HG02571 (cell line): ENCODE measurements around the gene ITGAL.
"Not testable (repeated sequence)": the region's sequence is repeated elsewhere in the genome, so short reads cannot be mapped to it uniquely, and the experiment has no call there.

ENCODE experiments used
- ATAC-seq: cut with Tn5 transposase; IDR thresholded peaks from one replicate; pipeline ENCODE4 v1.9.1; 2021; ENCODE audit warnings: mild to moderate bottlenecking, moderate library complexity; ENCODE audit not compliant: unreplicated experiment

The ITGAL gene

DNA sequence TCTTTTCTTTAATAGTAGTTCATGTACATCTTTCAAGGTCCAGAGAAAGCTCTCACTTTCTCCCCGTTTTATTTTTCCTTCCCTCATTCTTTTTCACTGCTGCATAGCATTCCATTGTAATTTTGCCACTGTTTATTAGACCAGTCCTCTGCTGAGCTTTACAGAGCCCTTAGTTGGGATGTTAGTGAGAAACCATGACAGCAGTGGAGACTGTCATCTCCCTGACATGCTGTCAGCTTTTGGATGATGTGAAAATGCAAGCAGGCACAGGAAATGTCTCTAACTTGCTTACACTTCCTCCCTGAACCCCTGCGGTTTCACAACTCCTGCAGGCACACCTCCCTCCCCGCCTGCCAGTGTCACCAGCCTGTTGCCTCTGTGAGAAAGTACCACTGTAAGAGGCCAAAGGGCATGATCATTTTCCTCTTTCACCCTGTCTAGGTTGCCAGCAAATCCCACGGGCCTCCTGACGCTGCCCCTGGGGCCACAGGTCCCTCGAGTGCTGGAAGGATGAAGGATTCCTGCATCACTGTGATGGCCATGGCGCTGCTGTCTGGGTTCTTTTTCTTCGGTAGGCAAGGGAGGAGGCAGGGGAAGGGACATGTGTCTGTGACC is at the start of gene ITGAL:
Gene ITGAL (plus strand): TSS at position 415 of the 615 bp plus-strand sequence. CDS start 96 bp downstream, at position 511.
- no peak for ATAC-seq

DNA sequence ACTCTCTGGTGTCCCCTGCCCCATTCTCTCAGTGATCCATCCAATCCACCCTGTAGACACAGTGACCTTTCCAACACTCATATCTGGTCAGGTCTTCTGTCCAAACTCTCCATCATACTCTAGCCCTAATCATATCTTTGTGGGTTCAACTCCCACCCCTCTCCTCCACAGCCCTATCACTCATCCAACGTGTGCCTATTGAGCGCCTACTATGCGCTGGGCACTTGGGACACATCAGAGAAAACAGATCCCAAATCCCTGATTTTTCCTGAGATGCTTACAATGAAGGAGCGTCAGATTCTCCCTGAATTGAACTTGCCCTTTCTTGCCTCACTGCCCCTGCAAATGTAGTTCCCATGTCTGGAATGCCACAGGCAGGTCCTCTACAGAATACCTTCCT is 44.5 kb upstream of the ITGAL start:
- ATAC-seq, result no peak

DNA sequence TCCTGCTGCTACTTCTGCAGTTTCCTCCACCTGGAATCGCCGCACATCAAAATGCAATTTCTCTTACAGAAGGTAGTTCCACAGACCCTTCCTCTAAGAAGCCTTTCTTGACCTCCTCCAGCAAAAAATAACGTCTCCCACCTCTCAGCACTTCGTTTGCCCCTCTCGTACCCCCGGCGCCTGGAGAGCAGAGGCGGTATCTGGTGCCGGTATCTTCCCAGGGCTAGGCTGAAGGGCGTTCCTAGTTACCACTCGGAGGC is 43.2 kb upstream of the ITGAL start:
- peak; percentile 7 for ATAC-seq

GRCh38 chr16:30429678-30430427 is 42.7 kb upstream of the ITGAL start, which contains the start of gene DCTPP1:
Gene DCTPP1 (minus strand): TSS chr16:30430030. CDS start chr16:30429980, 50 bp downstream.
- ATAC-seq, result peak; percentile 94

- no peak for ATAC-seq
These were observed 42.0 kb upstream of the ITGAL start for GRCh38 chr16:30430428-30430970.

- no peak for ATAC-seq
These were observed 37.7 kb upstream of the ITGAL start for GRCh38 chr16:30434852-30435251.

DNA sequence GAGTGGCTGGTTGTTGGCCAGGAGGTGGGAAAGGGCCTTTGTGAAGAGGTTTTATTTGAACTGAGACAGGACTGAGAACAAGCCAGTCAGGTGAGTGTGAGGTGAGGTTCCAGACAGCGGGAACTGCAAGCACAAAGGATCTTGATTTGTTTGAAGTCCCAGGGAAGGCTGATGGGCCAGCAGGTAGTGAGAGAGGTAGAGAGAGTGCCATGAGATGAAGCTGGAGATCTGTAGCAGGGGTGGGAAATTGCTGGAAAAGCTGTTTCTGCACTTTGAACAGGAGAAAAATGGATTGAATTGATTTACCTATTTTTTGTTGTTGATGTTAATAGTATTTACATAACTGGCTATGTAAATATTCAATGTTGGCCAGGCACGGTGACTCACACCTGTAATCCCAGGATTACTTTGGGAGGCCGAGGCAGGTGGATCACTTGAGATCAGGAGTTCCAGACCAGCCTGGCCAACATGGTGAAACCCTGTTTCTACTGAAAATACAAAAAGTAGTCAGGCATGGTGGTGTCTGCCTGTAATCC is 35.0 kb upstream of the ITGAL start:
- ATAC-seq, result no peak

GRCh38 chr16:30438835-30439234 is 33.7 kb upstream of the ITGAL start:
- ATAC-seq, result no peak

DNA sequence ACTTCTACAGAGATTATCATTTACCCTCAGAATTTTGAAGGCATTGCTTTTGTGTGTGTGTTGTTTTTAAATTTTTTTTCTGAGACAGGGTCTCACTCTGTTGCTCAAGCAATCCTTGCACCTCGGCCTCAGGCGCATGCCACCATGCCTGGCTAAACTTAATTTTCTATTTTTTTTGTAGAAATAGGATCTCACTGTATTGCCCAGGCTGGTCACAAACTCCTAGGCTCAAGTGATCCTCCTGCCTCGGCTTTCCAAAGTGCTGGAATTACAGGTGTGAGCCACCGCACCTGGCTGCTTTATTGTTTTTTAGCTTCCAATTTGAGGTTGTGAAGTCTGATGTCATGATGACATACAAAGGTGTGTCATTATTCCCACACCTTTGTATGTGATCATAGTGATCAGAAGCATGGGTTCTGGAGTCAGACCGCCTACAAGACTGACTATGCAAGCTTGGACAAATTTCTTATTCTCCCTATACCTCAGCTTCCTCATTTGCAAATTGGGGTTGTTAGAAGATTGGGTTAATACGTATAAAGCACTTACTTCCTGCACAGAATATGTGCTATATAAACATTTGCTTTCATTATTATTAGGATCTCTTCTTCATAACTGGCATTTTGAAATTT is 32.7 kb upstream of the ITGAL start:
- no peak for ATAC-seq

- ATAC-seq, result no peak
These were observed 28.9 kb upstream of the ITGAL start for GRCh38 chr16:30443631-30444030.

DNA sequence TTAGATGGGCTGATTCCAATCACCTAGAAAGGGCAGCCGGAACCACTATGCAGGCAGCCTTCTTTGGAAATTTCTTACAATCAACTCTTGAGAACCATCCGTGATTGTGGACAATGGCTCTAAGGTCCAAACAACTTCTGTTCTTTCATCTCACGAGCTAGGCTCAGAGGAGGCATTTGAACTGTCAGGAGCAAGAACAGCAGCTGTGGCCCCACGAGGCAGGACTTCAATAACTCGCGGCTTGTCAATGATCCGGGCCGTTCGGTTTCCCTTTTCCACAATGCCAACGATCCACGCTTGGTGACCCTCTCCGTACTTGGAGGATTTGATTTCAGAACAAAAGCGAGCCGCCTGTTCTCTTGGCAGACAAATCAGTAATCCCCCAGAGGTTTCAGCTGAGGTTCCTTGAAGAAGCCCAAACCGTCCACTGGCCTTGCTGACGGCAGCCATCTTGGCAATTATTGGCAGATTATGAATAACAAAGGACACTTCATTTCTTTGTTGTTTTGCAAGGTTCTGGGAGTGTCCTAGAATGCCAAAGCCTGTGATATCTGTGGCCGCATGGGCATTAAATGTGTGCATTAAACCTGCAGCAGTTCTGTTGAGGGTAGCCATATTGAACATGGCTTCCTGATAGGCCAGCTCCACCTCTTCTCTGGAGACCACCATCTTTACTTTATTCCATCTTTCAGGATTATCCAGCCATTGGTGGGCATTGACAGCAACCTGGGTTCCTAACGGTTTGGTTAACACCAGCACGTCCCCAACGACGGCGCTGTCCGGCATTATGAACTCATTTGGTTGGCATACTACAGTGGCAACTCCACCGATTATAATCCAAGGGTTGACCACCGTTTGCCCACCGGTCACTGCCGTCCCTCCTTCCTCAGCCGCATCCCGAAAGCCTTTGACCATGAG is 28.1 kb upstream of the ITGAL start:
- peak; percentile 4 for ATAC-seq

- ATAC-seq, result peak; percentile 22
These were observed 27.5 kb upstream of the ITGAL start for GRCh38 chr16:30445149-30445407.

DNA sequence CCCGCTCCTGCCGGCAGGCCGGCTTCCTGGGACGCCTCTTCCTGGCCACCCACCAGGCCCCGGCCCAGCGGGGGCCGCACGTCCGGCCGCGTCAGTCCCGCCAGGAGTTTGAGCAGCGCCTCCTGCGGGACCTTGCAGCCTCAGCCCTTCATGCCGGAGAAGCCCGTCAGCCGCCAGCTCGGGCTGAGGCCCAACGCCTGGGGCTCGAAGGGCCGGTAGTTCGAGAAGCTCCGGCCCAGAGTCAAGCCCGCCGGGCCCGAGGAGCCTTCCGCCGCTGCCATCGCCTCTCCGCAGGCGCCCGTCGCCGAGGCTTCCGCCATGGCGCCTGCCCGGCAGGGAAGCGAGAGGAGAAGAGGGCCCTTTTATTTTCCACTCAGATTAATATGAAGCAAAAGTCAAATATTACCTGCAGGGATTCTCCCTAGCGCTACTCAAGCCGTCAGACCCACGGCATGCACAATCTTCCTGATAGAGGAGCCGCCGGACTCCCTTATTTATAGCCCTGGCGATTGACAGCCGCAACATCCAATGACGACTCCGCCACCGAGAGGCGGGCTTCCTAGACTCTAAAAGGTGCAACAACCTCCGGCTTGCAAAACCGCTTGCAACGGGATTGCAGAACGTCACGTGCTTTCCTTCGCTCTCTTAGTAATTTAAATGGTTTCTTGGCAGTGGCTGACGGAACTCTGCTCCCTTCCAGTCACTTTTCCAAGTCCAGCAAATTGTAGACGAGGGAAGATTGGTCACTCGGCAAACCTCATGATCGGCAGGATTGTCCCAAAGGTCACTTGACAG is 26.9 kb upstream of the ITGAL start, which contains the start of gene SEPHS2:
Gene SEPHS2 (minus strand): TSS at position 467 of the 795 bp plus-strand sequence. CDS start 147 bp downstream, at position 320.
- peak; percentile 71 for ATAC-seq

GRCh38 chr16:30446203-30446595 is 26.3 kb upstream of the ITGAL start:
- ATAC-seq, result no peak

GRCh38 chr16:30447512-30448226 is 24.9 kb upstream of the ITGAL start:
- ATAC-seq, result no peak

GRCh38 chr16:30449116-30449435 is 23.5 kb upstream of the ITGAL start:
- ATAC-seq, result no peak

DNA sequence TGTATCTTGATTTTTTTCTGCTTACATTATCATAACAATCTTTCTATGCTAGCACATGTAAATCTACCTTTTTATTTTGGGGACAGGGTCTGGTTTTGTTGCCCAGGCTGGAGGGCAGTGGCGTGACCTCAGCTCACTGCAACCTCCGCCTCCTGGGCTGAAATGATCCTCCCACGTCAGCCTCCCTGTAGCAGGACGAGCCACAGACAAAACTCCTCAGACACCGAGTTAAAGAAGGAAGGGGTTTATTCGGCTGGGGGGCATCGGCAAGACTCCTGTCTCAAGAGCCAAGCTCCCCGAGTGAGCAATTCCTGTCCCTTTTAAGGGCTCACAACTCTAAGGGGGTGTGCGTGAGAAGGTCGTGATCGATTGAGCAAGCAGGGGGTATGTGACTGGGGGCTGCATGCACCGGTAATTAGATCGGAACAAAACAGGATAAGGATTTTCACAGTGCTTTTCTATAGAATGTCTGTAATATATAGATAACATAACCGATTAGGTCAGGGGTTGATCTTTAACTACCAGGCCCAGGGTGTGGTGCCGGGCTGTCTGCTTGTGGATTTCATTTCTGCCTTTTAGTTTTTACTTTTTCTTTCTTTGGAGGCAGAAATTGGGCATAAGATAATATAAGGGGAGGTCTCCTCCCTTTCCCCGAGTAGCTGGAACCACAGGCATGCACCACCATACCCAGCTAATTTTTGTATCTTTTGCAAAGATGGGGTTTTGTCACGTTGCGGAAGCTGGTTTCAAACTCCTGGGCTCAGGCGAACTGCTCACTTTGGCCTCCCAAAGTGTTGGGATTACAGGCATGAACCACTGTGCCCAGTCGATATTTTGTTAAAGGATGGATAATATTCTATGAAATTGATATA is 19.6 kb upstream of the ITGAL start:
- not testable (repeated sequence) for ATAC-seq

- no peak for ATAC-seq
These were observed 16.2 kb upstream of the ITGAL start for GRCh38 chr16:30456302-30456701.

- no peak for ATAC-seq
These were observed 15.3 kb upstream of the ITGAL start for GRCh38 chr16:30457256-30457655.
